Suppressor macrophage treated with lipopolysaccharide for 4 hours (primary cell): ENCODE measurements around the gene CCDC171.
"Not testable (repeated sequence)": the region's sequence is repeated elsewhere in the genome, so short reads cannot be mapped to it uniquely, and the experiment has no call there.

ENCODE experiments used
- DNase-seq: peaks from one replicate; pipeline ENCODE4 v3.0.0-alpha.2; 2020

CCDC171 gene

DNA sequence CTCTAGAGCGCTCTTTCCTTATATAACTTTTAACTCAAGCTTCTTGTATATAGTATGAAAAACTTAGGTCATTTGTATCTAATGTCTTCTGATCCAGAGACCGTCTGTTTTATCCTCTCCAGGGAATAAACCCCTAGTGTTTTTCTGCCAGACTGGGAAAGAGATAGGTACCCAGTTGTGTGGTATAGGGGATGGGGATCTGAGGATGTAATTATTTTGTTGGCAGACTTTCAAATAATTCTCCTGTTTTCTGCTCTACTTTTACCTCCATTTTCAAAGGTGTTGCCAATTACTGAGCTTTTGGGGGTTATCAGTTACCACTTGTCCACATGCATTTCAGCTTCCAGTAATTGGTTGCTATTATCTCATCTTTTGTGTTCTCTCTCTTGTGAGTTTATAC, 17.9 kb downstream of the CCDC171 start:
- no peak for DNase-seq

DNA sequence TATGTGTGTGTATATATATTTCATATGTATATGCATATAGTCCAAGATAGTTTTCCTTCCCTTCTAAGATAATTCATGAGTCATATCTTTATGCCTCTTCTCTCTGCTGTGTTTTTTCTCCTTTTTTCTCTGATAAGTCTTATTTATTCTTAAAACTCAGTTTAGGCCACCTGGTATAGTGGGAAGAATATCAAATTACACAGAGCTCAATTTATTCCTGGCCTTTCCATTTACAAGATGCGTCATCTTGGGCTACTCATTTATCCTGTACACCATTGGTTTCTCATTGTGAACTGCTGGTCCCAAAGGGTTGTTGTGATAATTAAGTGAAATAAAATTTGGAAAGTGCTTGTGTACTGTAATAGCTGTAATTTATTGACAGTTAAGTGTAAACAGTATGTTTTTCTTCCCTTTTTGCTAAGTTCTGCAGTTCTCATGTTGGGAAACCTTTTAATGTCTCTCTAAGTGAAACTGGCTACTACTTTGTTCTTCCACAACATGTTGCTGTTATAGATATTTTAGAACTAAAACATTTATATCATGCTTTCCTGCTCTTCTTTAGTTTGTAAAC, 19.4 kb downstream of the CCDC171 start:
- DNase-seq, result no peak

DNA sequence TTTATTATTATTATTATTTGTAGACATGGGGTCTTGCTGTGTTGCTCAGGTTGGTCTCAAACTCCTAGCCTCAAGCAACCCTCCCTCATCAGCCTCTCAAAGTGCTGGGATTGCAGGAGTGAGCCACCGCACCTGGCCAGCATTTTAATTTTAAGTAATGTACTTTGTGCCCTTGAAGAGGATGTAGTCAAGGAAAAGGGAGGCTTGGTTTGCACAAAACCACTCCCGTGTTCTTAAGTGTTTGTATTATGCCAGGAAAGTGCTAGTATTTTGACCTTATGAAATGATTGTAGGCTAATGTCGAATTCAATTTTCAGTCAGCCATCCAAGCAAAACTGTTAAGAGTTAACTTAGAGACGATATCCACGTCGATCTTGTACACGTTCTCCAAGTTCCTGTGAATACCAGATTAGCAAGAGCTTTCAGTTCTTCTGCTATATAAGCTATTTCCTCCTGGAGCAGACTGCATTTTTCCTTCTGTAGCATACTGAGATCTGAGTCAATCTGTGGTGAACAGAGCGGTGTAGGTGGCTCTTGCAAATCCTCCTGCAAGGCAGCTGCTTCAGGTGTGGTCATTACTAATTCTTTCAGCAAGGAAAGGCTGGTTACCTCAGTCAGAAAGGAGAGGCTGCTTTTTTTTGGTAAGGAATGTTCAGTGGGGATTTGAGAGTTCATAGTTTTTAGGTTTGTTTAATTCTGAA, 23.7 kb downstream of the CCDC171 start:
- DNase-seq, result no peak

DNA sequence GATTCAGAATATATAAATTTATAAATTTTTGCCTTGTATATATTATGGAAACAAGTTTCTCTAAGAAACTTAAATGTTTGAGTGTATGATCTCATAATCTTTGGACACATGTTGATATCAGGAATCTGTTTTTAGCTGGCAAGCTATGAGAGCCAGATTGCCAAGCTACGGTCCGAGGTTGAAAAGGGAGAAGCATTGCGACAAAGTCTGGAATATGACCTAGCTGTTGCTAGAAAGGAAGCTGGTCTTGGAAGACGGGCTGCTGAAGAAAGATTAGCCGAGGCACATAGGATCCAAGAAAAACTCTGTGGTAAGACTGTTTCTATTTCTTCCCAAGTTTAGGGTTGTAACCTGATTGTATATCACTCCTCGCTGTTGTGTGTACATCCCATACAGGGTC, 25.9 kb downstream of the CCDC171 start:
- DNase-seq, result no peak

DNA sequence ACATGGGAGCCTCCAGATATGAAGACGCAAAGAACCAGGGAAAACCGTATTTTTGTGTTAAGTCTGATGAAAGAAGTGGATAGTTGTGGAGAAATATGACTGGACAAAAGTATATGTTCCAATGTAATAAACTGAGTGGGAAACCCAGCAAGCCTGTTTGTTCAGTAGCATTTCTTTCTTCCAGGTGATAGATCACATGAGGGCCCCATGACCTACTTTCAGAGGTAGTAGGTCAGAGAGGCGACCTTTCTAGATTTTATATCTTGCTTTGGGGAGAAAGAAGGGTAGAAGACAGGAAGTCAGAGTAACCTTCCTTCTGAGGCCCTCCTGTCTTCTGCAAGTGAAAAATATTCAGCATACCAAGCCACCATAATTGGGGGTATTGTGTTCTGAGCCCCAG, 31.5 kb downstream of the CCDC171 start:
- no peak for DNase-seq

DNA sequence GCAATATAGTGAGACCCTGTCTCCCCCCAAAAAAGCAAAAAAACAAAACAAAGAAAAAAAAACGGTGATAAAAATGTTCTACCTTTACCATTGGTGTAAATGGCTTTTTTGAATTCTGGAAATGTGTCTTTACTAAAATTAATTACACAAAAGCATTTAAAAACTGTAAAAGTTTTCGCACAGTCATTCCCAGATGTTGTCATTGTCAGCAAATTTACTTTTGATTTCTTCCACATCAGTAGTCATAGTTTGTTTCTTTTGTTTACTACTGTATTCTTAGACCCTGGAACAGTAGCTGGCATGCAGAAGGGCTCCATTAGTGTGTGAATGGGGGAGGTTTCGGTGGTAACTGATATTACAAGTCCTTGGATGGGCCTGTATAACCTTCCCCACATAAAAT, 39.5 kb downstream of the CCDC171 start:
- DNase-seq, result no peak

GRCh38 chr9:15592940-15593339, 40.1 kb downstream of the CCDC171 start:
- DNase-seq, result not testable (repeated sequence)

DNA sequence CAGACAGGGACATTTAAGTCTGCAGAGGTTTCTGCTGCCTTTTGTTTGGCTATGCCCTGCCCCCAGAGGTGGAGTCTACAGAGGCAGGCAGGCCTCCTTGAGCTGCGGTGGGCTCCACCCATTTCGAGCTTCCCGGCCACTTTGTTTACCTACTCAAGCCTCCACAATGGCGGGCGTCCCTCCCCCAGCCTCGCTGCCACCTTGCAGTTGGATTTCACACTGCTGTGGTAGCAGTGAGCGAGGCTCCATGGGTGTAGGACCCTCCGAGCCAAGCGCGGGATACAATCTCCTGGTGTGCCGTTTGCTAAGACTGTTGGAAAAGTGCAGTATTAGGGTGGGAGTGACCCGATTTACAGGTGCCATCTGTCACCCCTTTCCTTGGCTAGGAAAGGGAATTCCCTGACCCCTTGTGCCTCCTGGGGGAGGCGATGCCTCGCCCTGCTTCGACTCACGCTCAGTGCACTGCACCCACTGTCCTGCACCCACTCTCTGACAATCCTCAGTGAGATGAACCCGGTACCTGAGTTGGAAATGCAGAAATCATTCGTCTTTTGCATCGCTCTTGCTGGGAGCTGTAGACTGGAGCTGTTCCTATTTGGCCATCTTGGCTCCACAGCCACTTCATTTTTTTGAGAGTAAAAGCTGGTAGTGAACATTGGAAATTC, 48.0 kb downstream of the CCDC171 start:
- DNase-seq, result not testable (repeated sequence)

- peak; percentile 76 for DNase-seq
These were observed 54.0 kb downstream of the CCDC171 start for GRCh38 chr9:15606643-15607472.

DNA sequence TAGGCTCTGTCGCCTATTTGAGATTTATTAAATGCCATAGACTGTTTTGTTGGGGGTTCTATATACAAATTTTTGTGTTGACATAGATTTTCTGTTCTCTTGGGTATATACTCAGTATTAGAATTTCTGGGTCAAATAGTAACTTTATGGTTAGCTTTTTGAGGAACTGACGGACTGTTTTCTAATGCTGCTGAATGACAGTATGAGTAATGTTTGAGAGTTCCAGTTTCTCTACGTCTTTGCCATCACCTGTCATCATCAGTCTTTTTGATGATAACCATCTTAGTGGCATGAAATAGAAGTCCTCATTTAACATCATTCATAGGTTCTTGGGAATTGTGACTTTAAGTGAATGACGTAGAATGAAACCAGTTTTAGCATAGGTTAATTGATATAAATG, 60.1 kb downstream of the CCDC171 start:
- DNase-seq, result no peak

GRCh38 chr9:15617782-15618181, 64.9 kb downstream of the CCDC171 start:
- DNase-seq, result no peak

GRCh38 chr9:15618540-15619331, 65.9 kb downstream of the CCDC171 start:
- no peak for DNase-seq

DNA sequence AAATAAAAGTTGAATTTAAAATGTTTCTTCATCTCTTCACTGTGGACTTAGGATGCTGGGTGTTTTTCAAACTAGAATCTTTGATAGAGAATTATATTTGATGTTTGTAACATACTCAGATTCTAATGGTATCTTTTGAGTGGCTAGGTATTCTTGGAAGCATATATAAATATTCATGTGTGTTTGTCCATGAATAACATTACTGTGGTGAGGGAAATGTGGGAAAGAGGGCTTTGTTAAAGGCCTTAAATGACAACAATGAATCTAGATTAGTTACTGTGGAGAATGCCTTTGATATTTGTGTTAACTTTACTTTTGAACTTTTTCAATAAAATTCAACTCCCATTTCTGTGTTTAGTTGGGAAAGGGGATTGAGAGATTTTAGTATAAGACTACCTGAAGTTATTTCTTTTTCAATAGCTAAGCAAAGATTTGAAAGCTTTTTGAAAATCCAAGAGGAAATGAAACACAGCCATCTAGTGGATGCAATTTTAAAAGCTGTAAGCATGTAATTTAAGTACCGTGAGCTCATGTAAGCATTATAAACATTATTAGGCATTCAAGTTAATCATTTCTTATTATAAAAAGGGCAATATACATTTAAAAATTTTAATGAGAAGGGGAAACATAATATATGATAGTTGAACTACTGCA, 69.6 kb downstream of the CCDC171 start:
- no peak for DNase-seq

DNA sequence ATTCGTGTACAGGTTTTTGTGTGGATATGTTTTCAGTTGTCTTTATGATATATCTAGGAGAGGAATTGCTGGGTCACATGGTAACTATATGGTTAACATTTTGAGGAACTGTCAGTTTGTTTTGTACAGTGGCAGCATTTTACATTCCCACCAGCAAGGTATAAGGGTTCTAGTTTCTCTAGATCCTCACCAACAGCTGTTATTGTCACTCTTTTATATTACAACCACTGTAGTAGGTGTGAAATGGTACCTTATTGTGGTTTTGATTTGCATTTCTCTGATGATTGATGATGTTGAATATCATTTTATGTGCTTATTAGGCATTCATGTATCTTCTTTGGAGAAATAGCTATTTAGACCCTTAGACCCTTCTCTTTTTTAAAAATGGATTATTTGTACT, 82.9 kb downstream of the CCDC171 start:
- no peak for DNase-seq

- no peak for DNase-seq
These were observed 87.3 kb downstream of the CCDC171 start for GRCh38 chr9:15640121-15640520.

GRCh38 chr9:15641291-15641690, 88.4 kb downstream of the CCDC171 start:
- DNase-seq, result no peak

DNA sequence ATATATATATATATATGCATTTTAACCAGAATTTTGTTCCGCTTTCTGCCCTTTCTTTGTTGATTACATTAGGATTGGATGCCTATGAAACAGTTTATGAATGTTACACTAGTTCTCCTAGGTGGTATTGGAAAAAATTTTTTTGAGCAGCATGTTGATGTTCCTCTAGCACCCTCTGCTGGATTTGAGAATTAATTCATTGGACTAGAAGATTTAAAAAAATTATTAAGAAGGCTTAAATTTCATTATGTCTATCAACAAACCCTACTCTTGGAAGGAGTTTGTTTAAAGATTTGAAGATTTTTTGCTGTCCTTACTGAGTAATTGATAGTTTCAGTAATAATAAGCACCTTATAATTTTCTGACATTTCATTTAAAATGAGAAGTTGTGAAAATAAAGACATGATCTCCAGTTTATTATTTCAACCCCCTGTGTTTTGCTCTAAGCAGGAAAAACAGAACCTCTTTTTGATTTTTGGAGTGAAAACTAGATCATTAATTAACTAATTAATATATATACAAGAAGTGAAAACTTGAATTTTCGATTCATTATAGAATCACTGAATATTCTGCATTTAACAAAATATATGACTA, 89.6 kb downstream of the CCDC171 start:
- DNase-seq, result peak; percentile 42

DNA sequence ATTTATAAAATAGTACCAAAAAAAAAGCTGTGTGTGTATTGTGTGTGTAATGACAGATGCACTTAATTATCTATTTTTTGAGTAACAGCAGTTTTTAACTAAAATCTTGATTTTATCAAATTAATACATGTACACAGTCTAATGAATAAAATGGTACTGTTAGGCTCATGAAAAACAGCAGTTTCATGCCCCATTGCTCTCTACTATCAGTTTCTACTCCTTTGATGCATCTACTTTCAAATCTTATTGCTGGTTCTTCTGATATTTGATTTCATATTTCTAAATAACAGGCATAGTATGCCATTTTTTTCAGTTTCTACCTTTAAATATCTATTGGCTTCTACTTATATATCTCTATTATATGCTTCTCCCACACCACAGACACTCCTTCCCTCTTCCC, 117.4 kb downstream of the CCDC171 start:
- DNase-seq, result no peak

- no peak for DNase-seq
These were observed 118.1 kb downstream of the CCDC171 start for GRCh38 chr9:15670894-15671293.

DNA sequence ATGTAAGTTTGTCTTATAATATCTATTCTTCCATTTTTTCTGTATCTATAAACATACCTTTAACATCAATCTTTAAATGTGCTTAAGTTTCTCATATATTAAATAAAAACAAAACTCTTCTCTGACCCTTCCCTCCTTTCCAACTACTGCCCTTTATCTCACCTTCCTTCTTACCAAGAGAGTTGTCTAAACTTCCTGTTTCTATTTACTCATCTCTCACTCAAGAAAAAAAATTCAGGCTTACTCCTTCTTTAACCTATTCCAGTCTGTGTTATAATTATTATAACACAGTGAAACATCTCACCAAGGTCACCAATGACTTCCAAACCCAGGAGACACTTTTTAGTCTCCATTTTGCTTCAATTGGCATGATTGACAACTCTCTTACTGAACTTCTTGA, 140.9 kb downstream of the CCDC171 start:
- DNase-seq, result no peak

DNA sequence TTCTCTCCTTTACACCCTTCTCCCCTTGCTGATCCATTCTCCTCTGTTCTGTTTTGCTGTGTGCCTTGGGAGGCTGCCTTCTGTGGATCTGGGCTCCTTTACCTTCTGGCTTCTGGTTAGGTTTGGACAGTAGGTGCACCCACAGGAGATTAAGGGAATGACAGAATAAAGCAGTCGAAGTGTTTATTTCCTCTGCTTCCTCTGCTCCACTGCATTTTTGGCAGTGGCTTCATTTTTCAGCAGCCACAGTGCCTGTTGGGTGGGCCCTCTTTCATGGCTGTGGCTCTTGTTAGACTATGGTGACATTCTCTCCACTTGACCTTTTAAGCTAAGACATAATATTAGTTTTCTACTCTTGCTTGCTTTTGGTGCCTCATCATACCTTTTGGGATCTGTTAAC, 144.1 kb downstream of the CCDC171 start:
- DNase-seq, result no peak

DNA sequence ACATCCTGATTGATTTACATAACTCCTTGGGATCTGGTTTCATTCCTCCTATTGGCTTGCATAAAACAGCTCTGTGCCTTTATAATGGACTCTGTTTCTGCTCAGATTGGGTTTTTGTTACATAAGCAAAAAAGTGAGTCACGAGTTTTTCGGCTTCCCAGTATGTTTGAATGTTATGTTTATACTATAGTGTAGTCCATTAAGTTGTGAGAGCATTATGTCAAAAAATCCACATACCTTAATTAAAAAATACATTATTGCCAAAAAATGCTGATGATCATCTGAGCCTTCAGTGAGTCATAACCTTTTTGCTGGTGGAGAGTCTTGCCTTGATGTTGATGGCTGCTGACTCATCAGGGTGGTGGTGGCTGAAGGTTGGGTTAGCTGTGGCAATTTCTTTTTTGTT, 144.6 kb downstream of the CCDC171 start:
- no peak for DNase-seq
